H1 (cell line): Measurements from ENCODE around the gene RBM47. TPM values are rescaled to one million over a fixed set of nuclear protein-coding genes. Genes with fewer than 3 reads are reported as not detected.
"Not testable (repeated sequence)": the region's sequence is repeated elsewhere in the genome, so short reads cannot be mapped to it uniquely, and the experiment has no call there.

ENCODE experiments used
- CTCF ChIA-PET: fragments of 300-600 bp; sonication (Branson Sonifier 250); formaldehyde crosslinking; loops from one replicate; lab custom pipeline; 2021; ENCODE audit not compliant: partially characterized antibody; lab: Charles Lee
- POLR2A ChIA-PET: fragments of 300-600 bp; sonication (Branson Sonifier 250); formaldehyde crosslinking; loops from one replicate; lab custom pipeline; 2021; ENCODE audit warnings: inconsistent platforms; ENCODE audit not compliant: partially characterized antibody; lab: Charles Lee
- DNase-seq, 2 experiments: peaks; one replicate each; pipeline versions ENCODE4 v3.0.0 to v3.0.0-alpha.2; 2010 to 2022; ENCODE audit warnings: low spot score in 2 of 2, low read depth in 1 of 2, mixed read lengths in 1 of 2
- FAIRE-seq: peaks from 2 replicates; lab custom pipeline; 2011; peaks lifted over from hg19 to GRCh38; lab: Jason Lieb, UNC
- H2AFZ ChIP-seq: 2 replicates; pipeline ENCODE4 v1.8.1; 2012; ENCODE audit warnings: low read length, inconsistent platforms
- H2AK5ac ChIP-seq: 2 replicates; pipeline ENCODE4 v1.6.1; 2013; ENCODE audit warnings: low read depth, low read length
- H2BK120ac ChIP-seq: replicated peaks from 2 replicates; pipeline ENCODE3; 2013; ENCODE audit warnings: low read depth, low read length, inconsistent platforms
- H2BK12ac ChIP-seq: 2 replicates; pipeline ENCODE4 v1.6.1; 2013; ENCODE audit warnings: low read depth, low read length
- H2BK15ac ChIP-seq: 2 replicates; pipeline ENCODE4 v1.6.1; 2013; ENCODE audit warnings: low read length
- H2BK20ac ChIP-seq: 2 replicates; pipeline ENCODE4 v1.6.1; 2013; ENCODE audit warnings: low read length
- H2BK5ac ChIP-seq: 2 replicates; pipeline ENCODE4 v1.6.1; 2013; ENCODE audit warnings: low read depth, low read length
- H3K14ac ChIP-seq: 2 replicates; pipeline ENCODE4 v1.6.1; 2013; ENCODE audit warnings: inconsistent platforms; ENCODE audit not compliant: insufficient read length
- H3K18ac ChIP-seq: 2 replicates; pipeline ENCODE4 v1.6.1; 2013; ENCODE audit warnings: low read length; ENCODE audit errors: extremely low read depth
- H3K23ac ChIP-seq: 2 replicates; pipeline ENCODE4 v1.6.1; 2013; ENCODE audit warnings: inconsistent platforms; ENCODE audit not compliant: insufficient read length
- H3K23me2 ChIP-seq: 2 replicates; pipeline ENCODE4 v1.6.1; 2013; ENCODE audit warnings: low read depth, low read length
- H3K27ac ChIP-seq: 2 replicates; pipeline ENCODE4 v1.6.1; 2011; ENCODE audit warnings: low read depth, low read length, inconsistent platforms
- H3K27me3 ChIP-seq, 4 experiments: replicated peaks in 1 of 4; 1 replicate in 1 of 4; 2 replicates in 3 of 4; pipeline versions ENCODE4 v1.6.1 to v1.8.1; 2011 to 2013; ENCODE audit warnings: low read length in 3 of 4, mild to moderate bottlenecking in 3 of 4, inconsistent platforms in 2 of 4, mixed read lengths in 2 of 4, moderate library complexity in 1 of 4; ENCODE audit not compliant: control insufficient read depth in 3 of 4, insufficient read depth in 3 of 4; ENCODE audit errors: extremely low read depth in 1 of 4
- H3K36me3 ChIP-seq, 4 experiments: 2 replicates each; pipeline versions ENCODE4 v1.6.1 to v1.8.1; 2011 to 2013; ENCODE audit warnings: mild to moderate bottlenecking in 4 of 4, low read length in 3 of 4, moderate library complexity in 2 of 4, control low read depth in 1 of 4, inconsistent platforms in 1 of 4; ENCODE audit not compliant: insufficient read depth in 4 of 4, control insufficient read depth in 2 of 4
- H3K4ac ChIP-seq: replicated peaks from 2 replicates; pipeline ENCODE3; 2013; ENCODE audit warnings: low read length, low read depth, mixed read lengths, inconsistent platforms; ENCODE audit not compliant: insufficient read length
- H3K4me1 ChIP-seq, 4 experiments: replicated peaks in 1 of 4; 1 replicate in 1 of 4; 2 replicates in 3 of 4; pipeline versions ENCODE4 v1.6.1 to v1.8.1; 2011 to 2013; ENCODE audit warnings: low read length in 3 of 4, inconsistent platforms in 2 of 4, mixed read lengths in 1 of 4; ENCODE audit not compliant: insufficient read depth in 4 of 4, control insufficient read depth in 3 of 4
- H3K4me2 ChIP-seq, 2 experiments: 2 replicates each; pipeline versions ENCODE4 v1.6.1 to v1.8.1; 2011 to 2013; ENCODE audit warnings: low read depth in 2 of 2, low read length in 2 of 2, control low read depth in 1 of 2, inconsistent platforms in 1 of 2, mild to moderate bottlenecking in 1 of 2; ENCODE audit not compliant: insufficient read depth in 1 of 2
- H3K4me3 ChIP-seq, 4 experiments: fragments of 200-600, 300-600 bp in 1 of 4; sonication (generic), shearing (Covaris generic), sonication (Bioruptor Twin) in 1 of 4; 2 replicates each; pipeline versions ENCODE4 v1.5.1 to v1.8.1; 2011 to 2016; ENCODE audit warnings: low read length in 4 of 4, low read depth in 3 of 4, control low read depth in 2 of 4, inconsistent platforms in 2 of 4, mild to moderate bottlenecking in 2 of 4, mixed read lengths in 1 of 4, moderate library complexity in 1 of 4; ENCODE audit not compliant: insufficient read depth in 2 of 4; ENCODE audit errors: extremely low read depth in 1 of 4
- H3K56ac ChIP-seq: replicated peaks from 2 replicates; pipeline ENCODE3; 2013; ENCODE audit warnings: low read depth, mild to moderate bottlenecking, mixed read lengths, low read length, inconsistent platforms; ENCODE audit not compliant: insufficient read length
- H3K79me1 ChIP-seq: 2 replicates; pipeline ENCODE4 v1.6.1; 2013; ENCODE audit warnings: low read depth, low read length, control low read depth
- H3K79me2 ChIP-seq, 2 experiments: 2 replicates each; pipeline versions ENCODE4 v1.6.1 to v1.8.1; 2012 to 2013; ENCODE audit warnings: low read length in 2 of 2, mild to moderate bottlenecking in 2 of 2, inconsistent platforms in 1 of 2; ENCODE audit not compliant: insufficient read depth in 2 of 2, control insufficient read depth in 1 of 2
- H3K9ac ChIP-seq, 4 experiments: replicated peaks in 1 of 4; 1 replicate in 1 of 4; 2 replicates in 3 of 4; pipeline versions ENCODE4 v1.6.1 to v1.8.1; 2011 to 2013; ENCODE audit warnings: low read depth in 3 of 4, low read length in 3 of 4, control low read depth in 2 of 4, mild to moderate bottlenecking in 2 of 4, moderate library complexity in 2 of 4, inconsistent platforms in 1 of 4; ENCODE audit errors: extremely low read depth in 1 of 4
- H3K9me3 ChIP-seq, 2 experiments: 2 replicates each; pipeline versions ENCODE4 v1.6.1 to v1.8.1; 2012 to 2013; ENCODE audit warnings: mild to moderate bottlenecking in 2 of 2, moderate library complexity in 2 of 2, control low read depth in 1 of 2, inconsistent platforms in 1 of 2, low read depth in 1 of 2, low read length in 1 of 2, mixed read lengths in 1 of 2; ENCODE audit not compliant: insufficient read depth in 2 of 2
- H4K20me1 ChIP-seq, 2 experiments: replicated peaks in 1 of 2; 2 replicates each; pipeline versions ENCODE3 to v1.8.1; 2011 to 2013; ENCODE audit warnings: inconsistent platforms in 2 of 2, low read length in 2 of 2, mild to moderate bottlenecking in 1 of 2; ENCODE audit not compliant: insufficient read depth in 2 of 2, control insufficient read depth in 1 of 2
- H4K5ac ChIP-seq: 2 replicates; pipeline ENCODE4 v1.6.1; 2013; ENCODE audit warnings: low read length, low read depth, mixed read lengths, inconsistent platforms; ENCODE audit not compliant: insufficient read length
- H4K8ac ChIP-seq: 2 replicates; pipeline ENCODE4 v1.8.0; 2013; ENCODE audit warnings: mild to moderate bottlenecking, moderate library complexity, low read length, inconsistent platforms; ENCODE audit not compliant: insufficient read depth; ENCODE audit errors: extremely low read depth
- H4K91ac ChIP-seq: replicated peaks from 2 replicates; pipeline ENCODE3; 2013; ENCODE audit warnings: low read length, mixed read lengths, inconsistent platforms; ENCODE audit not compliant: insufficient read length
- WGBS, 2 experiments: shearing (Covaris generic) in 1 of 2; methylation state at CpG; one replicate each; pipeline versions ENCODE4 v1.1.6 to v1.1.7; 2013 to 2015; ENCODE audit warnings: low lambda C conversion rate in 2 of 2, mixed read lengths in 2 of 2, inconsistent platforms in 1 of 2, low coverage in 1 of 2, missing lambda C conversion rate in 1 of 2; ENCODE audit not compliant: insufficient replicate concordance in 2 of 2, insufficient coverage in 1 of 2, insufficient read length in 1 of 2; ENCODE audit errors: extremely low coverage in 1 of 2, missing lambda C conversion rate in 1 of 2; 5-methylcytosine and 5-hydroxymethylcytosine counted together
- polyA plus RNA-seq, 7 experiments: library from polyadenylated mRNA; depleted of rRNA in 3 of 7; stranded (reverse) in 5 of 7; unstranded in 2 of 7; fragments of >200 nt in 5 of 7; fragments of 200-250 nt in 2 of 7; gene quantifications; 1 replicate in 5 of 7; 2 replicates in 1 of 7; 4 replicates in 1 of 7; pipeline versions ENCODE4 v1.2.1 to v1.2.3, GENCODE V29; 2011 to 2013; ENCODE audit warnings: missing spikeins in 2 of 7, mixed read lengths in 2 of 7
- total RNA-seq: library from RNA; stranded (reverse); fragmentation: NEBNext Ultra II Directional; extraction: Animal tissue kit (Norgen Biotek cat#: 25700); gene quantifications from 2 replicates; pipeline ENCODE4 v1.2.1, GENCODE V29; 2021

Gene RBM47
- total and polyA plus RNA-seq, 2 of the 8 experiments (the other 6 are each of a cell fraction or from before 2014, with no cell fraction given): 42.8 to 78.9 TPM

DNA sequence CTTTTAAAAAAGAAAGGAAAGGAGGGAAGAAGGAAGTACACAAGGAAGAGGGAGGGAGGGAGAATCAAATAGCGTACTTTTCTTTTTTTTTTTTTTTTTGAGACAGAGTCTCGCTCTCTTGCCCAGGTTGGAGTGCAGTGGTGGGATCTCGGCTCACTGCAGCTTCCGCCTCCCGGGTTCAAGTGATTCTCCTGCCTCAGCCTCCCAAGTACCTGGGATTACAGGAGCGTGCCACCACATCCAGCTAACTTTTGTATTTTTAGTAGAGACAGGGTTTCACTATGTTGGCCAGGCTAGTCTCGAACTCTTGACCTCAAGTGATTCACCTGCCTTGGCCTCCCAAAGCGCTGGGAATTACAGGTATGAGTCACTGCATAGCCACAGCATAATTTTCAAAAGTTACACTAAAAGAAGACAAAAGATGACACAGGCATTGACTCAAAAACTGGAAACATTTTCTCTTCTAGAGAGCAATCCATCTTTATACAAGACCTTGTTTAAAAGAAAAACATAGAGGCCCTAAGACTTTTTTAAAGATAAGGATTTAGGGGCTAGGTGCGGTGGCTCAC is 78.0 kb downstream of the RBM47 start:
- H2BK5ac ChIP-seq, H3K9ac ChIP-seq, H2BK12ac ChIP-seq, H2BK20ac ChIP-seq, H2BK15ac ChIP-seq, H3K4ac ChIP-seq, H3K4me2 ChIP-seq, H4K91ac ChIP-seq, H3K23me2 ChIP-seq, H4K8ac ChIP-seq, H4K5ac ChIP-seq, H4K20me1 ChIP-seq, H2BK120ac ChIP-seq, FAIRE-seq, H2AK5ac ChIP-seq, H3K23ac ChIP-seq, H2AFZ ChIP-seq, H3K18ac ChIP-seq, H3K56ac ChIP-seq, H3K27ac ChIP-seq, H3K14ac ChIP-seq, DNase-seq, H3K27me3 ChIP-seq, H3K9me3 ChIP-seq, POLR2A ChIA-PET, H3K4me3 ChIP-seq: not testable (repeated sequence)
- Histone ChIP-seq H3K4me1 (peaks cover 3 to 12% (median 5%) of the 10 kb centered on the region in 4 experiments; a peak in 5 of 7 replicates), H3K79me2 (peaks cover 0 to 54% of the 10 kb centered on the region in 2 experiments; a peak in 2 of 4 replicates), H3K79me1 (peaks cover 16% of the 10 kb centered on the region), H3K36me3 (peaks cover 2 to 12% (median 6%) of the 10 kb centered on the region in 4 experiments; a peak in 7 of 8 replicates)
- CTCF ChIA-PET: interaction anchor here (1.6 kb wide), 1 partner anchor 10 kb away, joined by 7 read pairs; no protein-coding TSS in a partner anchor
- 90% methylated on average over 7 of the region's 9 CpGs; no CpG with 5 or more reads in 1 of the 2 experiments for WGBS, 2 experiments
